Gastroesophageal sphincter (tissue), 3 donors: ENCODE data around the gene ELMO1.

Experiments
- EP300 ChIP-seq: sonication (generic); formaldehyde crosslinking; IDR thresholded peaks from one replicate; pipeline ENCODE4 v1.6.1; 2017; ENCODE audit warnings: antibody characterized with exemption, mild to moderate bottlenecking
- POLR2A ChIP-seq, 2 donors: fragments of 450-650 bp; IDR thresholded peaks; one replicate each; pipeline ENCODE4 v1.6.1; 2017; ENCODE audit warnings: antibody characterized with exemption in 2 of 2, mild to moderate bottlenecking in 2 of 2, moderate library complexity in 1 of 2
- TF ChIP-seq, protein P1 (sequence below), 4 experiments: fragments of 200-600 bp in 2 of 4; fragments of 450-650 bp in 2 of 4; sonication (generic) in 1 of 4; IDR thresholded peaks; one replicate each; pipeline ENCODE4 v1.5.1; 2017 to 2019; ENCODE audit warnings: antibody characterized with exemption in 4 of 4, mild to moderate bottlenecking in 2 of 4, moderate library complexity in 2 of 4

DNA sequence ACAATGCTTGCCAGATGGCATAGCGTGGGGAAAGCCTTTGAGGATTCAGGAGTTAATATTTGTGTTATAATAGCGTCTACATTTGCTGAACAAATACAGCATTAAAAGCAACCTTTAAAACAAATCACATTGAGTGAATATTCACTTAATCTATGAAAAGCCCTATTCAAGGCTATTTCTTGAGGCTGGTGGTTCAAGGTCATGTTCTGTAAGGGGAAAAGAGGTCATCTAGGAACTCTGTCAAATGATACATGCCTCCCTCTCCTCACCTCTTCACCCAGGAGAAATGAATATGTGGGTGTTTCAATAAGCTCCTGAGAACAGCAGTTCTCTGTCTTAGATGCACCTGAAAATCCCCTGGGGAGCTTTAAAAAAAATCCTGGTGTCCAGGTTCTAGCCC lies 303.0 kb downstream of the ELMO1 start:
- no peak for TF ChIP-seq EP300
- TF ChIP-seq, protein P1, sequence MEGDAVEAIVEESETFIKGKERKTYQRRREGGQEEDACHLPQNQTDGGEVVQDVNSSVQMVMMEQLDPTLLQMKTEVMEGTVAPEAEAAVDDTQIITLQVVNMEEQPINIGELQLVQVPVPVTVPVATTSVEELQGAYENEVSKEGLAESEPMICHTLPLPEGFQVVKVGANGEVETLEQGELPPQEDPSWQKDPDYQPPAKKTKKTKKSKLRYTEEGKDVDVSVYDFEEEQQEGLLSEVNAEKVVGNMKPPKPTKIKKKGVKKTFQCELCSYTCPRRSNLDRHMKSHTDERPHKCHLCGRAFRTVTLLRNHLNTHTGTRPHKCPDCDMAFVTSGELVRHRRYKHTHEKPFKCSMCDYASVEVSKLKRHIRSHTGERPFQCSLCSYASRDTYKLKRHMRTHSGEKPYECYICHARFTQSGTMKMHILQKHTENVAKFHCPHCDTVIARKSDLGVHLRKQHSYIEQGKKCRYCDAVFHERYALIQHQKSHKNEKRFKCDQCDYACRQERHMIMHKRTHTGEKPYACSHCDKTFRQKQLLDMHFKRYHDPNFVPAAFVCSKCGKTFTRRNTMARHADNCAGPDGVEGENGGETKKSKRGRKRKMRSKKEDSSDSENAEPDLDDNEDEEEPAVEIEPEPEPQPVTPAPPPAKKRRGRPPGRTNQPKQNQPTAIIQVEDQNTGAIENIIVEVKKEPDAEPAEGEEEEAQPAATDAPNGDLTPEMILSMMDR (IDR thresholded peaks at IDR 0.05): no peak
- no peak for TF ChIP-seq POLR2A (IDR thresholded peaks at IDR 0.05)
